Measurements from ENCODE around the gene CHKB. TPM values are rescaled to one million over a fixed set of nuclear protein-coding genes. Genes with fewer than 3 reads are reported as not detected.
A peak's percentile ranks its signal among the peaks of the same experiment; 100 is the strongest.

CHKB gene
- total and polyA plus RNA-seq, 2 donors = 65.6 to 299 TPM

DNA sequence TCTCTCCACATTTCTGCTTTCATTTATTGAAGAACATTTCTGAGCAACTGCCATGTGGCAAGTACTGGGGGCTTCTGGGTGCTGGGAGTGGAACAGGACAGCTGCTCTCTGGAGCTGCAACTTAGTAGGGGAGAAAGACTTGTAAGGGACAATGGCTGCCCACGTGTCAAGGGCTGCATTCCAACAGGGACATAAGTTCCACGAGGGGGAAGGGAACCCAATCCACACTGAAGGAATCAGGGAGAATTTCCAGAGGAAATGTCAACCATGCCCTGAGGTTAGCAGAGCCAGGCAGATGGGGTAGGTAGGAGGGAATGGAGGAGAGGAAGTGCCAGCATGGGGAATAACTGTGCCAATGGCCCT, 19.7 kb upstream of the CHKB start:
- Histone ChIP-seq H3K4me1 (ENCODE audit: control insufficient read depth in 2 of 2, insufficient read depth in 2 of 2, low read length in 2 of 2) (no peaks in the 10 kb centered on the region), H3K36me3 (ENCODE audit: control insufficient read depth in 2 of 2, insufficient read depth in 2 of 2, low read length in 1 of 2) (no peaks in the 10 kb centered on the region), H3K9me3 (ENCODE audit: control insufficient read depth in 2 of 2, insufficient read depth in 1 of 2, low read length in 1 of 2) (peaks cover 0 to 1% of the 10 kb centered on the region in 2 donors), H3K4me3 (ENCODE audit: low read length in 2 of 2) (no peak overlapping the region), H3K27me3 (ENCODE audit: control insufficient read depth in 2 of 2, insufficient read depth in 1 of 2, low read length in 1 of 2) (peaks cover 75 to 92% of the 10 kb centered on the region in 2 donors), H3K27ac (ENCODE audit: low read depth in 1 of 2, low read length in 1 of 2) (no peak overlapping the region)
- DNase-seq (ENCODE audit: low read depth in 6 of 9, low spot score in 9 of 9) = no peak
- 39% methylated on average over 2 of the region's 2 CpGs for WGBS

DNA sequence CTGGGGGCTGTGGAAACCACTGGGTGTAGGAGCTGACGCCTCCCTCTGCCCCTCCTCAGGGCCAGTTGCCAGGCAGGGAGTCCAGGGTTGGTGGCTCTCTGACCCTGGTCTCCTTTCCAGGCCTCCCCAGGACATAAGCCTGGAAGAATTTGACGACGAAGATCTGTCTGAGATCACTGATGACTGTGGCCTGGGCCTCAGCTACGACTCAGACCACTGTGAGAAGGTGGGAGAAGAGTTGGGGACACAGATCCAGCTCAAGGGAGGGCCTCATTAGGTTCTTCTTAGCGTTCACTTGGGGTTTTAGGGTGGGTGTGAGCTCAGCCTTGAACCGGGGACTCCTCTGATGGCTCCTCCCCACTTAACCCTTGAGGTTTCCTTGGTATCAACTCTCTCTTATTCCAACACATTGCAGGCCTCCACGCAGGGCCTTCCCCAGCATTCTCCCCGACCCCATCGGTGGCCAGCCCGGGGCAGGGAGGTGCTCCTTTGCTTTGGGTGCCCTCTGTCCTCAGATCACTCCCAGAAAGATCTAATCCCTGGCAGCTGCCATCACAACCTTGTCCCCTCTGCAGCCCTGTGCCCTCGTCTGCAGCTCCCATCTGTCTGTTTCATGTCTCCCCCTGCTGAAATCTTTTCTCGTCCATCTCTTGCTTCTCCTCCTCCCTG, 19.2 kb upstream of the CHKB start:
- no peak for DNase-seq (ENCODE audit: low read depth in 6 of 9, low spot score in 9 of 9)
- Histone ChIP-seq H3K36me3 (ENCODE audit: control insufficient read depth in 2 of 2, insufficient read depth in 2 of 2, low read length in 1 of 2) (no peaks in the 10 kb centered on the region), H3K4me3 (ENCODE audit: low read length in 2 of 2) (no peak overlapping the region), H3K4me1 (ENCODE audit: control insufficient read depth in 2 of 2, insufficient read depth in 2 of 2, low read length in 2 of 2) (no peaks in the 10 kb centered on the region), H3K27me3 (ENCODE audit: control insufficient read depth in 2 of 2, insufficient read depth in 1 of 2, low read length in 1 of 2) (peaks cover 70 to 92% of the 10 kb centered on the region in 2 donors), H3K27ac (ENCODE audit: low read depth in 1 of 2, low read length in 1 of 2) (no peak overlapping the region), H3K9me3 (ENCODE audit: control insufficient read depth in 2 of 2, insufficient read depth in 1 of 2, low read length in 1 of 2) (peaks cover 0 to 1% of the 10 kb centered on the region in 2 donors)
- WGBS = 63% methylated on average over 12 of the region's 12 CpGs

DNA sequence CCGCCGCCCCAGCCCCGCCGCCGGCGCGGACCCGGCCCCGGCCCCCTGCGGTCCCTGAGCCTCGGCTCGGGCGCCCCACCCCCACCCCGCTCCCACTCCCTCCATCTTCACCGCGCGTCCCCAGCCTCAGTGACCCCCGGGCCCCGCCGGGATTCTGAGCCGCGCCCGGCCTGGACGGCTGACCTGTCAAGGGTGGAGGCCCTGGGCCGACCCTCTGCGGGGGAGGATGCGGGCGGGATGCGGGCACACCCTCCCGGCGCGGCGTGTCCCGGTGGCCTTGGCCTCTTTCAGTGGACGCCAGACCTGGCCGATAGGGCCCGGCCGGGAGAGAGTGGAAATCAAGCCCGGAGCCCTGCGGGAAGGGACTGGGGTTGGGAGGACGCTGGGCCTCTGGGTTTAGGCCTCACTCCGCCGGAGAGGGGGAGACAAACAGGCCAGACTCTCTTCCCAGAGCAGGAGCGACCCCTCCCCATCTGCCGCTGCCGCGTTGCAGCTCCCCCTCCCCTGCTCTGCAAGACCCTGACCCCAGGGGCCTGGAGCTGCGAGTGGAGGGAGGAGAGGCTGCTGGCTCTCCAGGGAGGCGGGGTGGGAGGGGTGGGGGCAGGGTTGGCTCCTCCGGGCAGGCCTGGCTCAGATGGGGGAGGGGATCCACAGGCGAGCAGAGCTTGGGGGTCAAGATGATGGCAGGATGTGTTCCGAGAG, 18.5 kb upstream of the CHKB start:
- Histone ChIP-seq H3K4me1 (ENCODE audit: control insufficient read depth in 2 of 2, insufficient read depth in 2 of 2, low read length in 2 of 2) (no peaks in the 10 kb centered on the region), H3K4me3 (ENCODE audit: low read length in 2 of 2) (peak overlapping the region in 1 of 2 donors; percentile 43), H3K27ac (ENCODE audit: low read depth in 1 of 2, low read length in 1 of 2) (no peak overlapping the region), H3K27me3 (ENCODE audit: control insufficient read depth in 2 of 2, insufficient read depth in 1 of 2, low read length in 1 of 2) (peaks cover 70 to 86% of the 10 kb centered on the region in 2 donors), H3K36me3 (ENCODE audit: control insufficient read depth in 2 of 2, insufficient read depth in 2 of 2, low read length in 1 of 2) (no peaks in the 10 kb centered on the region), H3K9me3 (ENCODE audit: control insufficient read depth in 2 of 2, insufficient read depth in 1 of 2, low read length in 1 of 2) (peaks cover 0 to 1% of the 10 kb centered on the region in 2 donors)
- no peak for DNase-seq (ENCODE audit: low read depth in 6 of 9, low spot score in 9 of 9)
- WGBS = 16% methylated on average over 52 of the region's 52 CpGs

DNA sequence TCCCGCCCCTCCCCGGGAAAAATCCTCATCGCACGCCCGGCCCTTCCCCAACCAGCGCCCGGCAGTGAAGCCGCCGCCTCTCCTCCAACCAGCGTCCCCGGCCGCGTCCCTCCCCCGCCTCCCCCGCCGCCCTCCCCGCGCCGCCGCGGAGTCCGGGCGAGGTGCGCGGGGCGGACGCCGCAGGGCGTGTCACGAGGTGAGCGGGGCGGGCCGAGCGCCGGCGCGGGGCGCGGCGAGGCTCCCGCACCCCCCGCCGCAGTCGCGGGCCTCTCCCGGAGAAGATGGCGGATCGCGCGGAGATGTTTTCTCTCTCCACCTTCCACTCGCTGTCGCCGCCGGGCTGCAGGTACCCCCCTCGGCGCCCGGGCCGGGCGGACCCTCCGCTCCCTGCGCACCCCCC, 17.9 kb upstream of the CHKB start, which contains the start of gene MAPK8IP2:
Gene MAPK8IP2 (plus strand): TSS at position 256 of the 400 bp plus-strand sequence. CDS start 26 bp downstream, at position 282.
- H3K4me1 ChIP-seq (ENCODE audit: control insufficient read depth in 2 of 2, insufficient read depth in 2 of 2, low read length in 2 of 2) = no peaks in the 10 kb centered on the region
- no peaks in the 10 kb centered on the region for H3K36me3 ChIP-seq (ENCODE audit: control insufficient read depth in 2 of 2, insufficient read depth in 2 of 2, low read length in 1 of 2)
- H3K4me3 ChIP-seq (ENCODE audit: low read length in 2 of 2) = peak within 1 kb of the TSS in 1 of 2 donors; percentile 43
- H3K27ac ChIP-seq (ENCODE audit: low read depth in 1 of 2, low read length in 1 of 2) = no peak within 1 kb of the TSS
- WGBS = 1% methylated on average over 61 of the region's 61 CpGs
- H3K9me3 ChIP-seq (ENCODE audit: control insufficient read depth in 2 of 2, insufficient read depth in 1 of 2, low read length in 1 of 2) = peaks cover 0 to 1% of the 10 kb centered on the region in 2 donors
- H3K27me3 ChIP-seq (ENCODE audit: control insufficient read depth in 2 of 2, insufficient read depth in 1 of 2, low read length in 1 of 2) = peaks cover 68 to 80% of the 10 kb centered on the region in 2 donors
- no peak for DNase-seq (ENCODE audit: low read depth in 6 of 9, low spot score in 9 of 9)

DNA sequence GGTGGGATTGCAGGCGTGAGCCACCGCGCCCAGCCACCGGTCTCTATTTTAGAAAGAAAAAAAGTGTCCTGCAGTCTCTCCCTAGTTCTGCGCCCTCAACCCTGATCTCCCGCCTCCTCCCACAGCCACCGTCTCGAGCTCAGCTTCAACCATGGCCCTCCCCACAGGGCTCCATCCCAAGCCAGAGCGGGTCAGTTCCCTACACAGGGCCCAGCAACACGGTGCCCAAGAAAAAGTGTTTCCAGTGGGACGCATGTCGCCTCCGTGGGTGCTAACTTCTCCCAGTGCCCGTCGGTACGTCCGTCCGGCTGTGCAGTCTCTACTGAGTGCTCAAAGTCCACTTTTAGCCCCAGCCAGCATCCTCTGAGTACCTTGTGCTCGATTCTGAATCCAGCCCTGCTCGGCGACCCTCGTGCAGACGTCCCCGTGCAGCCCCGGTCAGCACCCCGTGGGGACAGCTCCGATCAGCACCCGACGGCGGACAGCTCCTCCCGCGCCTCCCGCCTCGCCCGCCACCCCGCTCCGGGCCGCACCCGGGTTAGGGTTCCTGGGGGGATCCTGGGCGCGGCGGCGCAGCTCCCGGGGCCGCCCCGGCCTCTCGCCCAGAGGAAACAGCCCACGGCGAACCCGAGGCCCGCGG, 17.3 kb upstream of the CHKB start:
- Histone ChIP-seq H3K27me3 (ENCODE audit: control insufficient read depth in 2 of 2, insufficient read depth in 1 of 2, low read length in 1 of 2) (peaks cover 63 to 74% of the 10 kb centered on the region in 2 donors), H3K27ac (ENCODE audit: low read depth in 1 of 2, low read length in 1 of 2) (no peak overlapping the region), H3K4me1 (ENCODE audit: control insufficient read depth in 2 of 2, insufficient read depth in 2 of 2, low read length in 2 of 2) (no peaks in the 10 kb centered on the region), H3K36me3 (ENCODE audit: control insufficient read depth in 2 of 2, insufficient read depth in 2 of 2, low read length in 1 of 2) (no peaks in the 10 kb centered on the region), H3K9me3 (ENCODE audit: control insufficient read depth in 2 of 2, insufficient read depth in 1 of 2, low read length in 1 of 2) (peaks cover 0 to 1% of the 10 kb centered on the region in 2 donors), H3K4me3 (ENCODE audit: low read length in 2 of 2) (peak overlapping the region in 1 of 2 donors; percentile 43)
- DNase-seq (ENCODE audit: low read depth in 6 of 9, low spot score in 9 of 9) = peak in 6 of 9 donors; percentile 12 to 60 (median 40)
- 18% methylated on average over 52 of the region's 52 CpGs for WGBS

DNA sequence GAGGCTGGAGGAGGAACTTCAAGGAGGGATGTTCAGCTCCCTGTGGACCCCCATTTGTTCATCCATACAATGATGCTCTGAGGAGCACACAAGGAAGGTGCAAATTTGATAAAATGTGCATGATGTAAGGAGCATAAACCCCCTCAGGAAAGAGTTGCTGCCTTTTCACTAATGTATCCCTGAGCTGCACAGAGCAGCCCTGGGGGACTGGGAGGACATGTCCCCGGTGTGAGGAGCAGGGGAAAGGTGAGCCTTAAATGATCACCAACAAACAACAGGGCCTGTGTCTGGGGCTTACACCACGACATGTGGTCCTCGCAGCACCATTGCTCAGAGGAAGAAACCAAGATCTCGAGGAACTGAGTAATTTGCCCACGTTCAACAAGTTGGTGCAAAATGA, 14.4 kb upstream of the CHKB start:
- 94% methylated on average over 5 of the region's 5 CpGs for WGBS

DNA sequence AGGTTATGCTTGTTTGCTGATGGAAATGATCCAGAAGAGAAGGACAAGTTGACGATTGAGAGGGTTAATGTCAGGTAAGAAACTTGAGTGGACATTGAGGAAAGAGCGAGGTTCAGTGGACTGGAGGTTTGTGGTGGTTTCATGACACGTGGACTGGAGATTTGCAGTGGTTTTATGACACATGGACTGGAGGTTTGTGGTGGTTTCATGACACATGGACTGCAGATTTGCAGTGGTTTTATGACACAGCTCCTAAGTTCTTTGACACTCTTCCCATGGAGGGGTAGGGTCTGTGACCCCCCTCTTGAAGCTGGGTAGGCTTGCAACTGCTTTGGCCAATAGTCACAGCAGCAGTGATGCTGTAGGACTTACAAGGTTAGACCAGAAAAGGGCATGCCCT, 12.5 kb upstream of the CHKB start:
- H3K9me3 ChIP-seq (ENCODE audit: control insufficient read depth in 2 of 2, insufficient read depth in 1 of 2, low read length in 1 of 2) = peaks cover 0 to 1% of the 10 kb centered on the region in 2 donors
- no peak overlapping the region for H3K4me3 ChIP-seq (ENCODE audit: low read length in 2 of 2)
- no peaks in the 10 kb centered on the region for H3K4me1 ChIP-seq (ENCODE audit: control insufficient read depth in 2 of 2, insufficient read depth in 2 of 2, low read length in 2 of 2)
- peaks cover 17 to 36% of the 10 kb centered on the region in 2 donors for H3K27me3 ChIP-seq (ENCODE audit: control insufficient read depth in 2 of 2, insufficient read depth in 1 of 2, low read length in 1 of 2)
- WGBS = 91% methylated on average over 3 of the region's 3 CpGs
- no peak overlapping the region for H3K27ac ChIP-seq (ENCODE audit: low read depth in 1 of 2, low read length in 1 of 2)
- DNase-seq (ENCODE audit: low read depth in 6 of 9, low spot score in 9 of 9) = no peak
- no peaks in the 10 kb centered on the region for H3K36me3 ChIP-seq (ENCODE audit: control insufficient read depth in 2 of 2, insufficient read depth in 2 of 2, low read length in 1 of 2)

More for the DNA sequence above, 14.4 kb upstream of the CHKB start:
- H3K4me1 ChIP-seq (ENCODE audit: control insufficient read depth in 2 of 2, insufficient read depth in 2 of 2, low read length in 2 of 2) = no peaks in the 10 kb centered on the region
- no peak overlapping the region for H3K4me3 ChIP-seq (ENCODE audit: low read length in 2 of 2)
- peaks cover 0 to 1% of the 10 kb centered on the region in 2 donors for H3K9me3 ChIP-seq (ENCODE audit: control insufficient read depth in 2 of 2, insufficient read depth in 1 of 2, low read length in 1 of 2)
- H3K27me3 ChIP-seq (ENCODE audit: control insufficient read depth in 2 of 2, insufficient read depth in 1 of 2, low read length in 1 of 2) = peaks cover 35 to 48% of the 10 kb centered on the region in 2 donors
- H3K36me3 ChIP-seq (ENCODE audit: control insufficient read depth in 2 of 2, insufficient read depth in 2 of 2, low read length in 1 of 2) = no peaks in the 10 kb centered on the region
- no peak for DNase-seq (ENCODE audit: low read depth in 6 of 9, low spot score in 9 of 9)
- no peak overlapping the region for H3K27ac ChIP-seq (ENCODE audit: low read depth in 1 of 2, low read length in 1 of 2)

DNA sequence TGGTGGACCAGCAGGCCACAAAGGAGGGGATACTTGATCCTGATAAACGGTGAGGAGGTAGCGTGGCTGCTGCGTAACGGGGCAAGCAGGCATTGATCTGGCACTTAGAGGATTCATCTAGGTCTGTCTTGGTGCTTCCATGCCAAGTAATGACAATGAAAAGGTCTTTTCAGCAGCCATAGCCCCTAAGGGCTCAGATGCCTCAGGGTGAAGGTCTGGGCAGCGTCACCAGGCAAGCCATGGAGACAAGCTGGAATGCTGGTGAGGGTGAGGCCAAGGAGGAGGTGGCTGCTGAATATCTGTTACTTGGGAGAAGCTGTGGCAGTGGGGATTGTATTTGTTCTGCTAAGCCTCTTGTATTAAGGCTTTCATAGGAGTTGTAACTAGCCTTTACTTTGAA, 4.8 kb upstream of the CHKB start:
- Histone ChIP-seq H3K27me3 (ENCODE audit: control insufficient read depth in 2 of 2, insufficient read depth in 1 of 2, low read length in 1 of 2) (peaks cover 0 to 9% of the 10 kb centered on the region in 2 donors), H3K4me1 (ENCODE audit: control insufficient read depth in 2 of 2, insufficient read depth in 2 of 2, low read length in 2 of 2) (peaks cover 4 to 7% of the 10 kb centered on the region in 2 donors)
- 97% methylated on average over 5 of the region's 5 CpGs for WGBS

DNA sequence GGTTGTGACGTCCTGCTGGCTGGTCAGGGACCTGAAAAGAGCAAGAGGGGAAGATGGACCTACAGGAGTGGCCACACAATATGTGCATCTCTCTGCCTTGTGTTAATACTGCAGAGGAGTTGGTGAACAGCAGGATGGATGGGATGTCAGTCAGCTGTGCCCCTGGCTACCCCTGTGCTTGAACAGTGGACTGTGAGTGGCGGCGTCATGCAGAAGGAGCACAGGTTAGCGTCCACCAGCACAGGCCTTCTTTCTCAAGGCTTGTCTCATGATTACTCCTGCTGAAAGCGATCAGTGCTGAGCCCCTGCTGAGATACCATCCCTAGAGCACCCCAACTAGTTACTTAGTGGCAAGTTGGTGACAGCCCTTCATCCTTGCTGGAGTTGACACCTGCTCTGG, 3.8 kb upstream of the CHKB start:
- H3K27me3 ChIP-seq (ENCODE audit: control insufficient read depth in 2 of 2, insufficient read depth in 1 of 2, low read length in 1 of 2) = peaks cover 0 to 9% of the 10 kb centered on the region in 2 donors
- no peak for DNase-seq (ENCODE audit: low read depth in 6 of 9, low spot score in 9 of 9)
- H3K4me1 ChIP-seq (ENCODE audit: control insufficient read depth in 2 of 2, insufficient read depth in 2 of 2, low read length in 2 of 2) = peaks cover 7 to 14% of the 10 kb centered on the region in 2 donors
- H3K4me3 ChIP-seq (ENCODE audit: low read length in 2 of 2) = no peak overlapping the region
- no peaks in the 10 kb centered on the region for H3K9me3 ChIP-seq (ENCODE audit: control insufficient read depth in 2 of 2, insufficient read depth in 1 of 2, low read length in 1 of 2)
- 97% methylated on average over 5 of the region's 5 CpGs for WGBS
- H3K36me3 ChIP-seq (ENCODE audit: control insufficient read depth in 2 of 2, insufficient read depth in 2 of 2, low read length in 1 of 2) = no peaks in the 10 kb centered on the region
- no peak overlapping the region for H3K27ac ChIP-seq (ENCODE audit: low read depth in 1 of 2, low read length in 1 of 2)

More for the DNA sequence above, 4.8 kb upstream of the CHKB start:
- no peak for DNase-seq (ENCODE audit: low read depth in 6 of 9, low spot score in 9 of 9)
- no peak overlapping the region for H3K4me3 ChIP-seq (ENCODE audit: low read length in 2 of 2)
- H3K36me3 ChIP-seq (ENCODE audit: control insufficient read depth in 2 of 2, insufficient read depth in 2 of 2, low read length in 1 of 2) = no peaks in the 10 kb centered on the region
- H3K27ac ChIP-seq (ENCODE audit: low read depth in 1 of 2, low read length in 1 of 2) = no peak overlapping the region
- H3K9me3 ChIP-seq (ENCODE audit: control insufficient read depth in 2 of 2, insufficient read depth in 1 of 2, low read length in 1 of 2) = no peaks in the 10 kb centered on the region

Measured in thymus (tissue), 11 donors.